Right forelimb (tissue), 1 donor: ENCODE data around the gene ST8SIA1.
"Not testable (repeated sequence)": the region's sequence is repeated elsewhere in the genome, so short reads cannot be mapped to it uniquely, and the experiment has no call there.

ENCODE experiments used
- DNase-seq: peaks from one replicate; pipeline ENCODE4 v3.0.0-alpha.2; 2018

ST8SIA1 gene, protein sequence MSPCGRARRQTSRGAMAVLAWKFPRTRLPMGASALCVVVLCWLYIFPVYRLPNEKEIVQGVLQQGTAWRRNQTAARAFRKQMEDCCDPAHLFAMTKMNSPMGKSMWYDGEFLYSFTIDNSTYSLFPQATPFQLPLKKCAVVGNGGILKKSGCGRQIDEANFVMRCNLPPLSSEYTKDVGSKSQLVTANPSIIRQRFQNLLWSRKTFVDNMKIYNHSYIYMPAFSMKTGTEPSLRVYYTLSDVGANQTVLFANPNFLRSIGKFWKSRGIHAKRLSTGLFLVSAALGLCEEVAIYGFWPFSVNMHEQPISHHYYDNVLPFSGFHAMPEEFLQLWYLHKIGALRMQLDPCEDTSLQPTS

GRCh38 chr12:22334410-22335100, at the start of gene ST8SIA1:
Gene ST8SIA1, minus strand, starts transcription at chr12:22334707. Its CDS starts 475 bp downstream, at chr12:22334232.
- peak; percentile 75 for DNase-seq

GRCh38 chr12:22380031-22380430, 45.5 kb upstream of the ST8SIA1 start:
- DNase-seq = no peak

GRCh38 chr12:22377731-22378496, 43.4 kb upstream of the ST8SIA1 start:
- DNase-seq = no peak

- not testable (repeated sequence) for DNase-seq
These were observed 42.2 kb upstream of the ST8SIA1 start for GRCh38 chr12:22376596-22377150.

- DNase-seq = no peak
These were observed 40.0 kb upstream of the ST8SIA1 start for GRCh38 chr12:22374508-22374907.

- DNase-seq = no peak
These were observed 37.9 kb upstream of the ST8SIA1 start for GRCh38 chr12:22372277-22372837.

DNA sequence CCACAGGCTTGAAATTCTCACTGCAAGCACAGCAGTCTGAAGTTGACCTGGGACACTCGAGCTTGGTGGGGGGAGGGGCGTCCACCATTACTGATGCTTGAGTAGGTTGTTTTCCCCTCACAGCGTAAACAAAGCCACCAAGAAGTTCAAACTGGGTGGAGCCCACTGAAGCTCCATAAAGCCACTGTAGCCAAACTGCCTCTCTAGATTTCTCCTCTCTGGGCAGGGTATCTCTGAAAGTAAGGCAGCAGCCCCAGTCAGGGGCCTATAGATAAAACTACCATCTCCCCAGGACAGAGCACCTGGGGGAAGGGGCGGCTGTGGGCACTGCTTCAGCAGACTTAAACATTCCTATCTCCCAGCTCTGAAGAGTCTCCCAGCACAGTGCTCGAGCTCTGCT, 31.7 kb upstream of the ST8SIA1 start:
- no peak for DNase-seq

DNA sequence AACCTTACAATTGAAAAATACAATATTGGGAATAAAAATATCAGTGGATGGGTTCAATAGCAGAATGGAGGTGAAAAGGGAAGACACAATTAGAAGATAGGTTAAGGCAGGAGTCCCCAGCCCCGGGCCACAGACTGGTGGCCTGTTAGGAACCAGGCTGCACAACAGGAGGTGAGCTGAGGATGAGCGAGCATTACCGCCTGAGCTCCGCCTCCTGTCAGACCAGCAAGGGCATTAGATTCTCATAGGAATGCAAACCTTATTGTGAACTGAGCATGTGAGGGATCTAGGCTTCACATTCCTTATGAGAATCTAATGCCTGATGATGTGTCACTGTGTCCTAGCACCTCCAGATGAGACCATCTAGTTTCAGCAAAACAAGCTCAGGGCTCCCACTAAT, 27.3 kb upstream of the ST8SIA1 start:
- DNase-seq = no peak

- no peak for DNase-seq
These were observed 26.3 kb upstream of the ST8SIA1 start for GRCh38 chr12:22360774-22361173.

DNA sequence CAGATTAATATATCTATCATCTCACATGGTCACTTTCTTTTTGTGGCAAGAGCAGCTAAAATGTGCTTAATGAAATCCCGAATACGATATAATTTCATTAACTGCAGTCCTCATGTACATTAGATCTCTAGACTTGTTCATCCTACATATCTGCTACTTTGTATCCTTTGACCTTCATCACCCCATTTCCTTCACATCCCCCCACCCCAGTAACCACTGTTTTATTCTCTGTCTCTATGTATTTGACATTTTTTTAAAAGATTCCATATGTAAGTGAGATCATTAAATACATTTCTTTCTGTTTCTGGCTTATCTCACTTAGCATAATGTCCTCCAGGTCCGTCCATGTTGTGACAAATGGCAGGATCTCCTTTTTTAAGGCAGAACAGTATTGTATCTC, 23.0 kb upstream of the ST8SIA1 start:
- no peak for DNase-seq

GRCh38 chr12:22356231-22356630, 21.7 kb upstream of the ST8SIA1 start:
- DNase-seq = no peak

GRCh38 chr12:22355011-22355580, 20.6 kb upstream of the ST8SIA1 start:
- no peak for DNase-seq

- no peak for DNase-seq
These were observed 19.3 kb upstream of the ST8SIA1 start for GRCh38 chr12:22353615-22354325.

- no peak for DNase-seq
These were observed 16.4 kb upstream of the ST8SIA1 start for GRCh38 chr12:22350886-22351285.

DNA sequence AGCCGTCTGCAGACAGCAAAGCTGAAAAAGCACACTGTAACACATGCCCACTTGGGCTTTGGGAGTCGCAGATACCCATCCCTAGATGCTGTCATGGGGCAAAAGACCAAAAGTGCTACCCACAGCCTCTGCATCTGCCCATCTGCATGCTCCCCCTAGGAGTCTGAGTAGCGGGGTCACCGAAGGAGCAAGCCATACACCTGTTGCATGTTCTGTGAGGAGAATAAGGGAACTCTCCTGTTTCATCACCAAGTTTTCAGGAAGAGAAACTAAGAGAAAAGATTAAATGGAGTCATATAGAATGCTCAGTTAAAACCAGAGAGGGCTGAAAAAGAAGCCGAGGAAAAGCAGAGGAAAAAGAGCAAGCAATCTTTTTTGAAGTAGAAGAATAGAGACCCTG, 13.7 kb upstream of the ST8SIA1 start:
- DNase-seq = no peak

- DNase-seq = no peak
These were observed 5.6 kb upstream of the ST8SIA1 start for GRCh38 chr12:22340143-22340542.

GRCh38 chr12:22339691-22340090, 5.2 kb upstream of the ST8SIA1 start:
- no peak for DNase-seq

DNA sequence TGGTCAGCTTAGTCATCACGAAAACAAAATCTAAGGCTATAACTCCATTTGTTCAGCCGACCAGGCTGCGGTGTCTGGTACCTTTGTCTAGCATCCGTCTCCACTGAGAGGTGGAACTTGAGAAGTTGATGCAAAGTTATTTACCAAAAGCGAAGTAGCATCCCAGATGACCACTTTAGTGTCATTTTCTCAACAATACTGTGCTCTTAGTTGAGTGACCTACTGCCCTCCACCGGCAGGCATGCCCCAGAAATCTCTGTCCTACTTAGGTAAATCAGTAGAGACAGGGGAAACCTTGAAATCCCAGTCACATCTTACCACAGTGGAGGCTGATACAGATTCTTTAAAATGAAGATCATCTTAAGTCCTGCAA, 1.3 kb upstream of the ST8SIA1 start:
- DNase-seq = no peak

GRCh38 chr12:22333713-22334409, 646 bp downstream of the ST8SIA1 start:
- peak; percentile 63 for DNase-seq

DNA sequence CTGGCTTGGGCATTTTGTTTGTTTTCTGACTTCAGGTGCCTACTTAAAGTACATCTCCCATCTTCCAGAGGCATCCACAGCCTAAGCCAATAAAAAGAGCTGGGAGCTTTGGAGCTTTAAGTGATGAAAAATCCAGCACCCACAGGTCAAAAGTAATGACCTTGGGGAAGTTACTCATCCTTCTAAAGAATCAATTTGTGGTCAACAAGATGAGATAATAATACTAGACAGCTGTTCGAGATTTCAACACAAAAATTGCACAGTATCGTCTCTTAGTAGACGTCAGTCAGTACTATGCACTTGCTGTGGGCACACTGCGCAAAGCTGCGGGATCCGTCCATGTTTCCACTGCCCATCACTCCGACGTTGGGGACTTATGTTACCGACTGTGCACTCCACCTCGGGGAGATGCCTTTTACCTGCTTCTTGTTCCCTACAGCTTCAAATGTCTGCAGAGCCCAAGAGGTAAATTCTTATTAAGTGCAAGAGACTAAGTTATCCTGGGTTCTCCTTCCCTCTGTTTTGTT, 1.3 kb downstream of the ST8SIA1 start:
- no peak for DNase-seq

- no peak for DNase-seq
These were observed 2.3 kb downstream of the ST8SIA1 start for GRCh38 chr12:22332202-22332601.
